Activated gamma-delta T cell treated with Interleukin-2 at 50 U/mL for 16 hours (primary cell): ENCODE data around the gene POLA2.
A peak's percentile ranks its signal among the peaks of the same experiment; 100 is the strongest.
"Not testable (repeated sequence)": the region's sequence is repeated elsewhere in the genome, so short reads cannot be mapped to it uniquely, and the experiment has no call there.

ENCODE experiments used
- DNase-seq: peaks from one replicate; pipeline ENCODE4 v3.0.0-alpha.2; 2020

POLA2 gene, protein sequence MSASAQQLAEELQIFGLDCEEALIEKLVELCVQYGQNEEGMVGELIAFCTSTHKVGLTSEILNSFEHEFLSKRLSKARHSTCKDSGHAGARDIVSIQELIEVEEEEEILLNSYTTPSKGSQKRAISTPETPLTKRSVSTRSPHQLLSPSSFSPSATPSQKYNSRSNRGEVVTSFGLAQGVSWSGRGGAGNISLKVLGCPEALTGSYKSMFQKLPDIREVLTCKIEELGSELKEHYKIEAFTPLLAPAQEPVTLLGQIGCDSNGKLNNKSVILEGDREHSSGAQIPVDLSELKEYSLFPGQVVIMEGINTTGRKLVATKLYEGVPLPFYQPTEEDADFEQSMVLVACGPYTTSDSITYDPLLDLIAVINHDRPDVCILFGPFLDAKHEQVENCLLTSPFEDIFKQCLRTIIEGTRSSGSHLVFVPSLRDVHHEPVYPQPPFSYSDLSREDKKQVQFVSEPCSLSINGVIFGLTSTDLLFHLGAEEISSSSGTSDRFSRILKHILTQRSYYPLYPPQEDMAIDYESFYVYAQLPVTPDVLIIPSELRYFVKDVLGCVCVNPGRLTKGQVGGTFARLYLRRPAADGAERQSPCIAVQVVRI

DNA sequence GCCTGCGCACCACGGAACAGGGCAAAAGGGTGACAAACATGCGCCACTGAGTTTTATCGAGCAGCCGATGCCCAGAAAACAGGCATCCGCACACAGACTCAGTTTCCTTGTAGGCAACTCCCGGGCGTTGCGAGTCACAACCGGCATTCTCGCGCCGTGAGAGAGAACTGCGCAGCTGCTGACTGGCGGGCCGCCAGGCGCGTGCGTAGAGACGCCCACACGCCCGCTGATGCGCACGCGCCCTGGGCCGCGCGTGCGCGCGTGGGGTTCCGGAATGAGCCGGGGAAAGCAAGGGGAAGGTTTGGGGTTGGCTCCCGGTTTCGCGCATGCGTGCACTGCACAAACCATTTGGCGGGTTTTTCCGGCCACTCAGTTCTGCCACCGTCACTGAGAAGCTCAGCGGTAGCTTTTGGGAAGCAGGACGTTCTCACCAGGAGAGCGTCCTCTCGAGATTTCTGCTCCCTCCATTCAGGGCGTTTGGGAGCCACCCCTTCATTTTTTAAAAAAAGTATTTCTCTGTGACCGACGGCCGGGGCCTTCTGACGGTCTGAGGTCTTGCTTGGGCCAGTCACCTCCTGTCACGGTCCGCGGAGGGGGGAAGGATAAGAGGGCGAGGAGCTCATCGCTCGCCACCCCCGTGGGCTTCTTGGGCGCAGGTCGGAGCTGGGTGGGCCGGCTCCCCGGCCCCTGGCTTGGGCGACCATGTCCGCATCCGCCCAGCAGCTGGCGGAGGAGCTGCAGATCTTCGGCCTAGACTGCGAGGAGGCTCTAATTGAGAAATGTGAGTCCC is at the start of gene POLA2:
Gene POLA2 (plus strand): TSS at position 372 of the 790 bp plus-strand sequence. CDS start 331 bp downstream, at position 703.
- DNase-seq: peak; percentile 93

DNA sequence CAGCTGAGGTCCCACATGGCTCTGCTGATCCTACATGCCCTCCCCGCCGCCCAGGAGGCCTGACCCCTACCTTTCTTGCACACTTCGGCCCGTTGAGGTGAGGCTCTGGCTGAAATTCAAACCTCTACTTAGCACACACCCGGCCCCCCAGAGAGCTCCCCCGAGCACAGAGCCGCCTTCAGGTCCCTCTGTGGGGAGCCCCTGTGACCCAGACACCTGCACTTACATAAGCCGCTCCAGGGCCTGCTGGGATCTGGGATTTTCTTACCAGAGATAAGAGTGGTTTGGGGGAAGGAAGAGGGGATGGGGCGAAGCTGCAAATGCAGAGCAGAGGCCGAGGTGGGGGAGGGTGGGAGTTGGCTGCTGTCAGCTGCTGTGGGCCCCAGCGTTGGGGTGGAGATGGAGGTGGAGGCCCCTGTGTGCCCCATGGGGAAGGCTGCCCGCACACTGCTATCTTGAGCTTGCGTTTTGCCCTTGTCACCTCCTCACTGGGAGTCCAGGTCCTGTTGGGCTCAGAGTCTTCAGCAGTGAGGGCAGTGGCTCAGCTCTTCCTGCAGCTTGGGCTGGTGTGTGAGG is 49.4 kb upstream of the POLA2 start:
- DNase-seq: no peak

DNA sequence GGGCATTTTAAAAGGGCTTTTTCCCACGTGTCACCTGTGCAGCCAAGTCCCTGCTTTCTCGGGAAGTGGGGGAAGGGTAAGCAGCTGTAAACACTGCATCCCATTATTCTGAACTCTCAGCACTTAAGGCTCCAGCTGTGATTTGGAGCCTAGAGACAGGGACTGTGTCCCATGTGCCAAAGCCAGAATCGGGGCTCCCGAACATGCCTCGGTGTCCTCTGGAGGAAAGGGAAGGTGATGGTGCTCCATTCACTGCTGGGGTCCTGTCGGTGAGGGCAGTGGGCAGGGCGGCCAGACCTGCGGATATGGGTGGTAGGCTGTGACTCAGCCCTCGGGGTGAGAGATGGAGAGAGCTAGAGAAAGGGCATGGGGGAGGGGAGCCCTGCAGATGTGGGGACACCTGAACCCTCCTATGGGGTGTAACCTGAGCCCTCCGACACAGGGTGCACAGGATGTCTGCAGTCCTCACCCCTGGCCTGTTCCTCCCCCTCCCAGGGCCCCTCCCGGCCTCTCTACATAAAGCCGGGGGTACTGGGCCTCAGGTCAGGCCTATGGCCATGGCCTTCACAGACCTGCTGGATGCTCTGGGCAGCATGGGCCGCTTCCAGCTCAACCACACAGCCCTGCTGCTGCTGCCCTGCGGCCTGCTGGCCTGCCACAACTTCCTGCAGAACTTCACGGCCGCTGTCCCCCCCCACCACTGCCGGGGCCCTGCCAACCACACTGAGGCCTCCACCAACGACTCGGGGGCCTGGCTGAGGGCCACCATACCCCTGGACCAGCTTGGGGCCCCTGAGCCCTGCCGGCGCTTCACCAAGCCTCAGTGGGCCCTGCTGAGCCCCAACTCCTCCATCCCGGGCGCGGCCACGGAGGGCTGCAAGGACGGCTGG is 48.2 kb upstream of the POLA2 start:
- DNase-seq: peak; percentile 44

GRCh38 chr11:65214212-65214845 is 47.4 kb upstream of the POLA2 start:
- no peak for DNase-seq

GRCh38 chr11:65215441-65216076 is 46.2 kb upstream of the POLA2 start:
- DNase-seq: no peak

DNA sequence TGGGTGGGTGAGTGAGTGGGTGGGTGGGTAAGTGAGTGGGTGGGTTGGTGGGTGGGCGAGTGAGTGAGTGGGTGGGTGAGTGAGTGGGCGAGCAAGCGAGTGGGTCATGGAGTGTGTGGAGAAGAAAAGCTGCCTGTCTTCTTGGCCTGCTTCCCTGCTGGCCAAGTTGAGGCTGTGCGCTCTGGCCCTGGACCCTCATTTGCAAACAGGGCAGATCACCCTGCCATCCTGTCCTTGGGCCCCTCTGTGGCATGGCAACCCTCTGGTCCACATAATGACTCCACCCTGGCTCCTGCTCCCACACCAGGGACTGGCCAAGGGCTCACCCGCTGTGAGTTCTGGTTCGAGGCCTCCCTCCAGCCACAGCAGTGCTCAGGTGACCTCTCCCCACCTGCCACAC is 44.9 kb upstream of the POLA2 start:
- no peak for DNase-seq

DNA sequence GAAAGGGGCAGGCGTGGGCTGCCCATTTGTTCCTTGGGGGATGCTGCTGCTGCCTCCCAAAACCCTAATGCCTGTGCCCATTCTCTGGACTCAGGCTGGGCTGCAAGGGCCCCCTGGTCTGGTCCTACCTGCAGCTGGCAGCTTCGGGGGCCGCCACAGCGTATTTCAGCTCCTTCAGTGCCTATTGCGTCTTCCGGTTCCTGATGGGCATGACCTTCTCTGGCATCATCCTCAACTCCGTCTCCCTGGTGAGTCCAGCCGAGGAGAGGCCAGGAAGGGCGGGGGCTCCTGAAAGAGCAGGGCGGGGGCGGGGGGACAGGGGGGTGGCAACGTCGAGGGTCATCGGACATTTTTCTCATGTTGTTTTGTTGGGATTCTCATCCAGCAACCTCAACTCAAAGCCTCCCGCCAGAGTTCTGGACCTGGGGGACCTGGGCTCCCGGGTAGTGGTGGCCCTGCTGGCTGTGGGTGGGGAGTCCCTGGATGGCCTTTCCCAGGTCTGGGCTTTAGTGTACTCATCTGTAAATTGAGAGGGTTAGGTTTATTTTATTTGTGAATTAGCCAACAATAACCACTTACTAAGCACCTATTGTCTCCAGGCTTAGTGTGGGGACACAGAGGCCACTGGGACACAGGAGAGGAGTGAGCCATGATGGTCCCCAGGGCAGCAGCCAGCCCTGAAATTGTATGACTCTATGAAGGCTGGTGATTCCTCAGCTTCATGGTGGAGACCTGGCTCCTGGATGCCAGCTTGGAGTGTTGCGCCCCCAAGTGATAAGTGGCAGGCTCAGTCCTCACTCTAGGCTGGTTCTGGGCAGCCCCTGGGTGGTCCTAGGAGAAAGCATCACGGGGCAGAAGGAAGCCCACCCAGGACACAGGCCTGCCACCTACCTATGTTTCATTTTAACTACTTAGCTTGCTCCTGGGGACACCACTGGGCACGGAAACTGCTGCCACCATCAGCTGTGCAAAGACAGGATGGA is 44.0 kb upstream of the POLA2 start:
- DNase-seq: no peak

GRCh38 chr11:65218446-65218845 is 43.3 kb upstream of the POLA2 start:
- no peak for DNase-seq

DNA sequence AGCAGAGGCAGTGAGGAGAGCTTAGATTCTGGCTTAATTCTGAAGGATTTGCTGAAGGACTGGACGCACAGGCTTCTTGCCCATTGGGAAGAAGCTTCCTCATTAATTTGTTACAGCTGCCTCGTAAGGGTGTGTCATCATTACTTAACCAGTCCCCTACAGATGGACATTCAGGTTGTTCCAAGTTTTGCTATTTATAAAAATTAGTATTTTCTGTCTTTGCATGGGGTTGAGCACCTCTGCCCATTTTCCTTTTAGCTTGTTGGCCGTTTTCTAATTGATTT is 41.9 kb upstream of the POLA2 start:
- no peak for DNase-seq

- DNase-seq: no peak
Observed at GRCh38 chr11:65221026-65221425, 40.7 kb upstream of the POLA2 start.

GRCh38 chr11:65223011-65223410 is 38.8 kb upstream of the POLA2 start:
- DNase-seq: no peak

- DNase-seq: no peak
Observed at GRCh38 chr11:65224930-65225278, 36.9 kb upstream of the POLA2 start.

DNA sequence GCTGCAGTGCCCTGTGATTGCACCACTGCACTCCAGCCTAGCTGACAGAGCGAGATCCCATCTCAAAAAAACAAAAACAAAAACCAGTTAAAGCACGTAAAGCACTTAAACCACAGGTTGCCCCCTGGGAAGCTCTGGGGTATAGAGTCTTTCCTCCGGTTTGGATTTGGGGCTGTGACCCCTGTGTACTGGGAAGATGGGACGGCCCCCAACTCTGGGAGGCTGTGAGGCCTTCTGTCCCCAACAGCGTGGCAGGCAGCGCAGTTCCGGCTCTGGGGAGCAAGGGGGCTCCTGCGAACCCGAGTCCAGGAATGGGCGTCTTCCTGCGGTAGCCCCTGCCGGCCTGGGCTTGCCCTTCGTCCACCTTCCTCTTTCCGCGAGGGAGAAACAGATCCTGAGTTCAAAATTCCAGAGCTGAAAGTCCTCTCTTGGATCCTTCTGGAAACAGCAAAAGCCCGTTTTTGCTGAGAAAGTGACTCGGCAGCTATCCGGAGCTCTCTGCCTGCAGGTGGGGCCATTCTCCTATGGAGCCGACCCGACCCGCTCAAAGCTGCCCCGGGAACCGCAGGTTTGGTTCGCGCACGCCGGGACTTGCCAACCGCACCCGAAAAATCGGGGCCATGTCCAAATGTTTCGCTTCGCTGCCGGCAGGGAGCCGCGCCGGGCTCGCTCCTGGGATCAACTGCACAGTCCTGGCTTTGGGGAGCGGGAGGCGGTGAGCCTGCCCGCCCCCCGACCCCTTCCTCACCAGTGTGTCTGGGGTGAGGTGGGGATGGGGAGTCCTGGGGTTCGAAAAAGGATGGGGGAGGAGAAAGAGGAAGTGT is 36.3 kb upstream of the POLA2 start:
- DNase-seq: peak; percentile 52

GRCh38 chr11:65226103-65226442 is 35.7 kb upstream of the POLA2 start:
- no peak for DNase-seq

GRCh38 chr11:65227879-65228278 is 33.9 kb upstream of the POLA2 start:
- no peak for DNase-seq

DNA sequence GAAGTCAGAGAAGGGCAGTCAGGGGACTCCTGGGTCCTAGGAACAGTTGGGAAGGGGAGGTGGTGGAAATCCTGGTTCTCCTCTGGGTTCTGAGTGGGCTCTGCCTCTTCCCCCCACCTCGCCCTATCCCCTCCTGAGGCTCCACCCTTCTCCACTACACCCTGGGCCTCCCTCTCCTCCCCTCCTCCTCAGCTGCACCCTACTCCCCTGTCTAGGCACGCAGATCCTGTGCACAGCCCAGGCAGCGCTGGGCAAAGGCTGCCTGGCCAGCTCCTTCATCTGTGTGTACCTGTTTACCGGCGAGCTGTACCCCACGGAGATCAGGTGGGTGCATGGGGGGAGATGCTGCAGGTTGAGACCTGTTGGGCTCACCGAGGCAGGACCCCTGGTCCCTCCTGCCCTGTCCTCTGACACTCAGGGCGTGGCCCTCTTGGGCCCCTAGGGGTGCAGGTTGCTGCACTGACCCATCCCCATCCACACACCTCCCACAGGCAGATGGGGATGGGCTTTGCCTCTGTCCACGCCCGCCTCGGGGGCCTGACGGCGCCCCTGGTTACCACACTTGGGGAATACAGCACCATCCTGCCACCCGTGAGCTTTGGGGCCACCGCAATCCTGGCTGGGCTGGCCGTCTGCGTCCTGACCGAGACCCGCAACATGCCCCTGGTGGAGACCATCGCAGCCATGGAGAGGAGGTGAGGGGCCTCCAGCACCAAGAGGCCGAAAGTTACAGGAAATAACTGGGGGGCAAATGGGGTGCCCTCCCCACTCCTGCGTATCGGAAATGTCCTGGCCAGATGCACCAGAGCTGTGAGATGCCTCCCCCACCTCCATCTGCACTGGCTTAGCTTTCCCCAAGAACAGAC is 25.3 kb upstream of the POLA2 start:
- DNase-seq: no peak

DNA sequence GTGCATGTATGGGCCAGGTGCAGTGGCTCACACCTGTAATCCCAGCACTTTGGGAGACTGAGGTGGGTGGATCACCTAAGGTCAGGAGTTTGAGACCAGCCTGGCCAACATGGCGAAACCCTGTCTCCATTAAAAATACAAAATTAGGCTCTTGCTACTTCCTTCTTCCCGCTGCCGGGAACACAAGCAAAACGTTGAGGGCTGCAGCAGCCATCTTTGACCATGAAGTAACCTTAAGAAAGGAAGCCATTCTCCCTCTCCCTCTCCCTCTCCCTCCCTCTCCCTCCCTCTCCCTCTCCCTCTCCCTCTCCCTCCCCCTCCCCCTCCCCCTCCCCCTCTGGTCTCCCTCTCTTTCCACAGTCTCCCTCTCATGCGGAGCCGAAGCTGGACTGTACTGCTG is 23.5 kb upstream of the POLA2 start:
- DNase-seq: not testable (repeated sequence)

- DNase-seq: no peak
Observed at GRCh38 chr11:65241134-65241533, 20.6 kb upstream of the POLA2 start.

GRCh38 chr11:65241692-65242091 is 20.1 kb upstream of the POLA2 start:
- DNase-seq: no peak
